AG04449 (cell line): ENCODE measurements around the gene DLGAP1.

Experiments
- CTCF ChIA-PET: fragments of 350-600 bp; formaldehyde crosslinking; extraction: SDS; loops from one replicate; lab custom pipeline; 2021; ENCODE audit warnings: antibody characterized with exemption; lab: Yijun Ruan, JAX
- POLR2A ChIA-PET: fragments of 400-600, 350-600 bp; formaldehyde crosslinking; extraction: SDS; loops from one replicate; lab custom pipeline; 2020; ENCODE audit warnings: antibody characterized with exemption, inconsistent platforms; lab: Yijun Ruan, JAX
- DNase-seq: peaks from one replicate; pipeline ENCODE4 v3.0.0-alpha.2; 2010; ENCODE audit warnings: low read depth, low spot score
- H3K4me3 ChIP-seq: 2 replicates; pipeline ENCODE4 v1.5.1; 2011; ENCODE audit warnings: low read depth, mild to moderate bottlenecking, control low read depth, low read length
- TF ChIP-seq, protein P1 (sequence below): IDR thresholded peaks from one replicate; pipeline ENCODE4 v1.5.1; 2011; ENCODE audit warnings: mild to moderate bottlenecking, moderate library complexity, low read length, control low read depth, inconsistent platforms; ENCODE audit not compliant: insufficient read depth; ENCODE audit errors: missing control alignments

Gene DLGAP1

DNA sequence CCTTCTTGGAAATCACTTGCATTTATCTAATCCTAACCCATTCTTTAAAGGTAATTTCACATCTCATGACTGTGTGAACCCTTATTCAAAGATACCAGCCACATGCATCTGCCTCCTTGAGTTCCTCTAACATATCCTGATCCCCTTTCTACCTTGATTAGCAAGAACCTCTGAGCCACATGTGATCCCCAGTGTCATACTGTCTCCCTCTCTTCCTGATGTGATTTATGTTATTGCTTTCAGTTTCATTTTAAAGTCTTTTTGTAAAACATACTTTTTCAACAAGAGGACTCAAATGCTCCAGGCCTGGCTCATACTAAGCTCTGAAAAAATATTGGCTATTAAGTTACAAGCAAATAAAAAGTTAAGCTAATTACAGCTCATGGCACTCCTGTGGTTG lies 470.1 kb downstream of the DLGAP1 start:
- no peak for DNase-seq
- CTCF ChIA-PET: interaction anchor here (0.7 to 5.6 kb wide), 4 partner anchors 10 to 213 kb away, joined by 3 to 63 read pairs (median 17); no protein-coding TSS in a partner anchor
- TF ChIP-seq, protein P1, sequence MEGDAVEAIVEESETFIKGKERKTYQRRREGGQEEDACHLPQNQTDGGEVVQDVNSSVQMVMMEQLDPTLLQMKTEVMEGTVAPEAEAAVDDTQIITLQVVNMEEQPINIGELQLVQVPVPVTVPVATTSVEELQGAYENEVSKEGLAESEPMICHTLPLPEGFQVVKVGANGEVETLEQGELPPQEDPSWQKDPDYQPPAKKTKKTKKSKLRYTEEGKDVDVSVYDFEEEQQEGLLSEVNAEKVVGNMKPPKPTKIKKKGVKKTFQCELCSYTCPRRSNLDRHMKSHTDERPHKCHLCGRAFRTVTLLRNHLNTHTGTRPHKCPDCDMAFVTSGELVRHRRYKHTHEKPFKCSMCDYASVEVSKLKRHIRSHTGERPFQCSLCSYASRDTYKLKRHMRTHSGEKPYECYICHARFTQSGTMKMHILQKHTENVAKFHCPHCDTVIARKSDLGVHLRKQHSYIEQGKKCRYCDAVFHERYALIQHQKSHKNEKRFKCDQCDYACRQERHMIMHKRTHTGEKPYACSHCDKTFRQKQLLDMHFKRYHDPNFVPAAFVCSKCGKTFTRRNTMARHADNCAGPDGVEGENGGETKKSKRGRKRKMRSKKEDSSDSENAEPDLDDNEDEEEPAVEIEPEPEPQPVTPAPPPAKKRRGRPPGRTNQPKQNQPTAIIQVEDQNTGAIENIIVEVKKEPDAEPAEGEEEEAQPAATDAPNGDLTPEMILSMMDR: no peak
- H3K4me3 ChIP-seq: no peak overlapping the region
- POLR2A ChIA-PET: no interaction called here

DNA sequence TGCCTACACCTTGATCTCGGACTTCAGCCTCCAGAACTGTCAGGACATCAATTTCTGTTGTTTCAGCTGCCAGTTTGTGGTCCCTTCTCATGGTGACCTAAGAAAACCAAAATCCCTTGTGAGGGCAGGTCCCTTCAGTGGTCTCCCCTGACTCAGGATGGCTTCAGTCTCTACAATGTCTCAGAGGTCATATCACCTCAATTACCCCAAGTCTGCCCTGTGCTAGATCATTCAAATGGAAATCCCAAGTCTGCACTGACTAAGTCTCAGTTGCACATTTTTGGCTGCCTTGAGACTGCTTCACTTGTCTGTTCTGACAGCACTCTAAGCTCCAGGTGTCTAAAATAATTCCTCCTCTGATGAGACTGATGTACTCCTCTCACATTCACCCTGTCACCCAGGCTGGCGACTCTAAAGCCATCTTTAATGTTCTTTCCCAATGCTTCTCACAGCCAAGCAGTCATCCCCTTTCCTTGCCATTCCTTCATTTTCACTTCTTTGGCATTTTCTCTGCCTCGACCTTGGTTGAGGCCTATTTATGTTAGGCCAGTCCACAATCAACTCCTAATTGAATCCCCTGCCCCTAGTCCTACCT lies 470.8 kb downstream of the DLGAP1 start:
- ChIA-PET CTCF (interaction anchor here (0.8 to 5.6 kb wide), 3 partner anchors 10 to 212 kb away, joined by 3 to 63 read pairs (median 31); no protein-coding TSS in a partner anchor), POLR2A (no interaction called here)
- no peak for DNase-seq
- H3K4me3 ChIP-seq: no peak overlapping the region
- TF ChIP-seq, protein P1: no peak

DNA sequence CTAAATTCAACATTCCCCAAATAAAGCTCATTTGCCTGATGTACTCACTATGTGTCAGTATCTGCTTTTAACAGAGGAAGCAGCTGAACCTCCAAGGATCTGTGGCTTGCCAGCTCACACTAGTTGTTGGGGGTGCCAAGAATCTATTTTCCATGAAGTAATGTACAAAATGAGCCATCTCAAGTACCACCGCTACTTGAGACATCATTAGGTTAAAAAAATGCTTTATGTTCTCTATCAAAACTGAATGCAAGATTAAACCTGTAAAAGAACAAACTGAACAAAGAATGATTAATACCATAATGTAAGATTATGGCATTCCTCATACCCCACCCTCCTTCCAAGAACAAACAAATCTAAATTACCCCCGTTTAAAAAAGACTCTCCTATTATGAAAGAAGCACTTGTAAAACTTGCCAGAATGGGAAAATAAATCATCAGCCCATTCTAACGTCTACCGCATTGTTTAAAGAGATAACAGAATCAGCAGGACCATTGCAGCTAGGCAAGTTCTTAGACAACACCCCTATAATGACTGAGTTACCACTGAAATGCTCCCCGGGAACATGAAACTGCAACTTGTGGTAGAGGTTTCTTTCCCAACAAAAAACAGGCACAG lies 471.6 kb downstream of the DLGAP1 start:
- peak; percentile 47 for DNase-seq

DNA sequence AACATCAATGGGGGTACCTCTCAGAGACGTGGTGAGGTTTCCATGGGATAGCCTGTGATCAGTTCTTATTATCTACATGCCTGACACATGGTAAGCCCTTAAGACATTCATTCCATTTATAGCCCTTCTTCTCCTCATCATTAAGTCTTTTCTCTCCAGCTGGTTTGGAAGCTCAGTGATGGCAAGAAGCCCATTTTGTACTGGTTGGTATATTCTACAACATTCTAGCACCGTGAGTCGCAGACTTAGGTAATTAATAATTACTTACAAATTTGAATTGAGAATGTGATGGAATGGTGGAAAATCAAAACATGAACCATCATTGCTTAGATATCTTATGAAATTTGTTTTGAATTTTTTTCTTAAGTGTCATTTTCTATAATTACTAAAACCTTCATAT lies 472.6 kb downstream of the DLGAP1 start:
- no peak overlapping the region for H3K4me3 ChIP-seq
- DNase-seq: no peak
- POLR2A ChIA-PET: no interaction called here
- CTCF ChIA-PET: interaction anchor here (1.0 to 4.6 kb wide), 3 partner anchors 12 to 16 kb away, joined by 3 to 63 read pairs (median 3); no protein-coding TSS in a partner anchor
- TF ChIP-seq, protein P1: no peak

More for the DNA sequence above, 471.6 kb downstream of the DLGAP1 start:
- ChIA-PET CTCF (interaction anchor here (0.8 to 4.6 kb wide), 4 partner anchors 11 to 212 kb away, joined by 3 to 63 read pairs (median 3); no protein-coding TSS in a partner anchor), POLR2A (no interaction called here)
- H3K4me3 ChIP-seq: no peak overlapping the region
- TF ChIP-seq, protein P1: no peak

DNA sequence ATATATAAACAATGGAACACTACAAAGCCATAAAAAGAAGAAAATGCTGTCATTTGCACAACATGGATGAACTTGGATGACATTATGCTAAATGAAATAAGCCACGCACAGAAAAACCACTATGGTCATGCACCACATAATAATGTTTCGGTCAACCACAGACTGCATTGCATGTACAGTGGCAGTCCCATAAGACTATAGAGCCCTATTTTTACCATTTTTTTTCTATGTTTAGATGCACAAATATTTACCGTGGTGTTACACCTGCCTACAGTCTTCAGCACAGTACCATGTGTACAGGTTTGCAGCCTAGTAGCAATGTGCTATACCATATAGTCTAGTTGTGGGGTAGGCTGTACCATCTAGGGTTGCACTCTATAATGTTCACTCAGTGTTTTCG lies 476.1 kb downstream of the DLGAP1 start:
- ChIA-PET POLR2A (no interaction called here), CTCF (no interaction called here)
- TF ChIP-seq, protein P1: no peak
- no peak for DNase-seq
- no peak overlapping the region for H3K4me3 ChIP-seq

DNA sequence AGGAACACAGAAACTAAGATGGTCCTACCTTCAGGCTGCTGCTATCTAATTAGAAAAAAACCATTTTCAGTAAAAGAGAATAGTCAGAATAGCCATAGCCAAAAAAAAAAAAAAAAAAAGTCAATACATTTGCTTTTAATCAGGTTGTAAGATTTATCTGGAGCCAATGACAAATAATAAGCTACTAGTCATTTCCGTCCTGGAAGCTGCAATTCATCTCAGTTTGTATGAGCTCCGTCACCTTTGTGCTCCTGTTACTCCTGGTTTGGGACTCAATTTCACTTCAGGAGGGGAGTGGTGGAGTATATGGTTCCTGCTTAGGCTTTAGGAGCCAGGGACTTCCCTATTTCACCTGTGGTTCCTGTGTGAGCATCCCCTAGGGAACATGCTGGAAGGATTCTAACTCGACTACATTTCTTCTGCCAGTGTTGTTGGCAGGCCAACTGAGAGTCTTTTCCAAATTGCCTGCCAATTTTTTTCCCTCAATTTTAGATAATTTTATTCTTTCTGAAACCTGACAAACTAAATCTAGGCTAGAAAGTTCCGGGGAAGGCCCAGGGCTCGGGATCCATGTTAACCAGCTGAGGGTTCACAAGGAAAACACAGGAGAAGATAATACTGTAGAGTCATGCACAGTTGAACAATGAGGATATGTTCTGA lies 481.8 kb downstream of the DLGAP1 start:
- DNase-seq: no peak
- no peak overlapping the region for H3K4me3 ChIP-seq
- POLR2A ChIA-PET: no interaction called here
- CTCF ChIA-PET: interaction anchor here (0.9 to 1.7 kb wide), 3 partner anchors 22 to 202 kb away, joined by 3 to 5 read pairs (median 4); no protein-coding TSS in a partner anchor
- TF ChIP-seq, protein P1: no peak
